HG03039 (cell line): ENCODE results near the gene SSH2.
"Not testable (repeated sequence)": the region's sequence is repeated elsewhere in the genome, so short reads cannot be mapped to it uniquely, and the experiment has no call there.

Experiments used
- ATAC-seq: cut with Tn5 transposase; IDR thresholded peaks from one replicate; pipeline ENCODE4 v1.9.1; 2021; ENCODE audit warnings: mild to moderate bottlenecking, moderate library complexity; ENCODE audit not compliant: unreplicated experiment

The SSH2 gene

GRCh38 chr17:29874931-29875596 lies 55.0 kb downstream of the SSH2 start:
- ATAC-seq = no peak

- not testable (repeated sequence) for ATAC-seq
These were observed 55.7 kb downstream of the SSH2 start for GRCh38 chr17:29874358-29874757.

- no peak for ATAC-seq
These were observed 56.6 kb downstream of the SSH2 start for GRCh38 chr17:29873476-29873875.

- no peak for ATAC-seq
These were observed 59.1 kb downstream of the SSH2 start for GRCh38 chr17:29870836-29871465.

GRCh38 chr17:29867643-29868181 lies 62.3 kb downstream of the SSH2 start:
- ATAC-seq = no peak

GRCh38 chr17:29866746-29867404 lies 63.2 kb downstream of the SSH2 start:
- ATAC-seq = no peak

GRCh38 chr17:29864615-29865014 lies 65.4 kb downstream of the SSH2 start:
- ATAC-seq = no peak

GRCh38 chr17:29864123-29864522 lies 65.9 kb downstream of the SSH2 start:
- ATAC-seq = not testable (repeated sequence)

GRCh38 chr17:29862951-29863350 lies 67.1 kb downstream of the SSH2 start:
- ATAC-seq = no peak

- no peak for ATAC-seq
These were observed 67.9 kb downstream of the SSH2 start for GRCh38 chr17:29862127-29862526.

GRCh38 chr17:29859445-29859844 lies 70.6 kb downstream of the SSH2 start:
- not testable (repeated sequence) for ATAC-seq

- ATAC-seq = no peak
These were observed 72.2 kb downstream of the SSH2 start for GRCh38 chr17:29857823-29858222.

GRCh38 chr17:29857105-29857504 lies 72.9 kb downstream of the SSH2 start:
- not testable (repeated sequence) for ATAC-seq

- no peak for ATAC-seq
These were observed 74.3 kb downstream of the SSH2 start for GRCh38 chr17:29855686-29856085.

- ATAC-seq = no peak
These were observed 81.3 kb downstream of the SSH2 start for GRCh38 chr17:29848737-29849136.

- no peak for ATAC-seq
These were observed 82.3 kb downstream of the SSH2 start for GRCh38 chr17:29847527-29848400.

- no peak for ATAC-seq
These were observed 82.9 kb downstream of the SSH2 start for GRCh38 chr17:29847118-29847517.

GRCh38 chr17:29846298-29846697 lies 83.7 kb downstream of the SSH2 start:
- ATAC-seq = no peak

- ATAC-seq = no peak
These were observed 85.5 kb downstream of the SSH2 start for GRCh38 chr17:29844339-29845048.

GRCh38 chr17:29840884-29841283 lies 89.1 kb downstream of the SSH2 start:
- no peak for ATAC-seq
